ENCODE measurements around the gene PSMD10.

Gene PSMD10

DNA sequence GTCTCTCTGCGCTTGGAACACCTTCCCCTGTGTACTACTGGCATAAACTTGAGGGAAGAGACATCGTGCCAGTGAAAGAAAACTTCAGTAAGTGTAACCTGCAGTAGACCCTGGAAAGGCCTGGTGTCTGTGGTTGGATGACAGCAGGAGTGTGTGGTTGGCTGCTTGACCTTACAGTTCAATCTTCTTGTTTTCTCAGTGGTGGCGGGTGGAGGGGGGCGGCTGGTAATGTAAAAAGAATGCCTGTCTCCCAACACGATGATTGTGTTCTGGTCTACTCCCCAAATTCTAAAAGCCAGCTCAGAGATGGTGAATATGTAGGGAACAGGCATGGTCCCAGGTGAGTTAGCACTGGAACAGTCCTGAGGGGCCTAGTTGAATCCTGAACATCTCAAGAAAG lies 18.6 kb downstream of the PSMD10 start:
- DNase-seq (ENCODE audit: low read depth), result no peak

GRCh38 chrX:108071578-108071977 lies 19.8 kb downstream of the PSMD10 start:
- no peak for DNase-seq (ENCODE audit: low read depth)

GRCh38 chrX:108070891-108071290 lies 20.5 kb downstream of the PSMD10 start:
- no peak for DNase-seq (ENCODE audit: low read depth)

DNA sequence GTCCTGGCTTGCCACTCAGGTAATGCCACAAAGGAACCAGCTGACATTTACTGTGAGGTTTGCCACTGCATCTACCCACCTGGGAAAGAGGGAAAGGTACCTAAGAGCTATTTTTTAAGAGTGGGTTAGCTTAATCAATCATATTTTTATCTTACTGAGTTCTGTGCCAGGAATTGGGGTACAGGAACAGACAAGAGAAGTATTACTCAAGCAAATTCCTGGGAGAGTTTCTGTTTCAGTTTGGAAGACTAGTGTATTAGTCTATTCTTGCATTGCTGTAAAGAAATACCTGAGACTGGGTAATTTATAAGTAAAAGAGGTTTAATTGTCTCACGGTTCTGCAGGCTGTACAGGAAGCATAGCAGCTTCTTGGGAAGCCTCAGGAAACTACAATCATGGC lies 23.2 kb downstream of the PSMD10 start:
- no peak for DNase-seq (ENCODE audit: low read depth)

DNA sequence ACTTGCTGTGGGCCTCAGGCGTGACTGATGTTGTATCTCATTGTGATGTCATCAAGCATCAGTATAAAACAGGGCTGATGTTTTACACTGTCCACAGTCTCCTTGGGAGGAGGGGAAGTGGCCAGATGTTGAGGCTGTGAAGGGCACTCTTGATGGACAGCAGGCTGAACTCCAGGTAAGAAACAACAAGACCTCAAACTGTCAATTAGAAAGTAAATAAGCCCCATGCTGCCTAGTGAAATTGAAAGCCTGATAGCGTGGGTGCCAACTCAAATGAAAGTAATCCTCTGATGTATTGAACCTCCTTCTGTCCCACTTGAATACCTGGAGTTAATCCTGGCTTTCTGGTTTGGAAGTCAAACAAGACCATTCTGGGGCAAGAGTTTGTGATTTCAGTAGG lies 26.7 kb downstream of the PSMD10 start:
- DNase-seq (ENCODE audit: low read depth), result no peak

- no peak for DNase-seq (ENCODE audit: low read depth)
Measured at GRCh38 chrX:108064001-108064400, 27.3 kb downstream of the PSMD10 start.

DNA sequence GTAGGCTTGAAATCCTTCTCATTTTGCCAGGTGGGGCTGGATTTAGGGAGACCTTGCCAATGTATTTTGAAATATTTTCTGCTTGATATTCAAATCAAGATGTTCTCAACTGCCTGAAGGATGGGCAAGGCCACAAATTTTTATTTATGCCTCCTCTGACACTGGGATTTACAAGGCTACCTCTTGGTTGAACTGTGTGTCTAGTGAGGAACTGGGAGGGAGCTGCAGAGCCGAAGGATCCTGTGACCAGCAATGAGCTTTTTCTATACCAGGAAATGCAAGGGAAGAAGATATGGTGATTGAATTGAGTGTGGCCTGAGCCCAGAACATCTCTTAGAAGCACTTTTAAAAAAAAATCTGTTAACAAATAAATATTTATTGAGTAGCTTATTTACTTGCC lies 31.5 kb downstream of the PSMD10 start:
- DNase-seq (ENCODE audit: low read depth), result no peak

DNA sequence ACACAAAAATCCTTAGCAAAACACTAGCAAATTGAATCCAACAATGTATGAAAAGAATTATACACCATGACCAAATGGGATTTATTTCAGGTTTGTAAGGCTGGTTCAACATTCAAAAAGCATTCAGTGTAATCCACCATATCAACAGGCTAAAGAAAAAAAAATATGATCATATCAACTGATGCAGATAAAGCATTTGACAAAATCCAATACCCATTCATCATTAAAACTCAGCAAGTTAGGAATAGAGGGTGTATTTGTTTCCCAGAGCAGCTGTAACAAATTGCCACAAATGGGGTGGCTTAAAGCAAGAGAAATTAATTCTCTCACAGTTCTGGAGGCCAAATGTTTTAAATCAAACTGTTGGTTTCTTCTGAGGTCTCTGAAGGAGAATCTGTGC lies 35.8 kb downstream of the PSMD10 start:
- DNase-seq (ENCODE audit: low read depth), result no peak

DNA sequence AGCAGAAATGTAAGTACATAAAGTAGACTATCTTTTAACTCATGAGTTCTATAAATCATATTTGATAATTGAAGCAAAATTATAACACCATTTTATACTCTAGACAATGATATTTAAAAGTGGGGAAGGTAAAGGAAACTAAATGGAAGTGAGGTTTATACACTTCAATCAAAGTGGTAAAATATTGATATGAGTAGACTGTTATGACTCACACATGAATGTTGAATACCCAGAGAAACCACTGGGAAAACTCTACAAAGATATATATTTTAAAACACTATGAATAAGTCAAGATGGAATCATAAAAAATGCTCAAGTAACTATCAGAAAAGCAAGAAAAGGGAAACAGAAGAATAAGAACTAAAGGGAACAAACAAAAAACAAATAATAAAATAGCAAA lies 38.1 kb downstream of the PSMD10 start:
- DNase-seq (ENCODE audit: low read depth), result no peak

GRCh38 chrX:108049649-108050048 lies 41.7 kb downstream of the PSMD10 start:
- DNase-seq (ENCODE audit: low read depth), result no peak

DNA sequence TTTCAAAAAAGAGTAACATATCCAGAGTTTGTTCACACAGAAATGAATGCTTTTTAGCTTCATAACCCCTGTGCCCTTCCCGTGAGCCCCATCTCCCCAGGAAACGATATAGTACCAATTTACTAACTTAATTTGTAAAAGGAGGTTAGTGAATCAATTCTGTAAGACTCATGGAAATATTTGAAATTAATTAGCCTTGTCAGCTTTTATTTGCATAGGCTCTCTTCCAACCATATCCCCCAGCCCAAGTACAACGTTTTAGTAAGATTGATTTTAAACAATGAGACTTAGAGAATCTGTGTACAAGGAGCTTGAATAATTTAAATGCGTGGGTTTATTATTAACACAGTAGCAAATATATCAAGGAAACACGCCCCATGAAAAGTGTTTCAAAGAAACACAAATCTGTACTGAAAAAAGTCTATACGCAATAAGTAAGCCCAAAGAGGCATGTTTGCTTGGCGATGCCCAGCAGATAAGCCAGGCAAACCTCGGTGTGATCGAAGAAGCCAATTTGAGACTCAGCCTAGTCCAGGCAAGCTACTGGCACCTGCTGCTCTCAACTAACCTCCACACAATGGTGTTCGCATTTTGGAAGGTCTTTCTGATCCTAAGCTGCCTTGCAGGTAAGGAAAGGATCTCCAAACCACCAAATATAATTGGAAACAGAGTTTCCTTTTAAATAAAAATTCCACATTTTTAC lies 46.6 kb downstream of the PSMD10 start, which contains the start of gene VSIG1:
Gene VSIG1 (plus strand): TSS at position 512 of the 703 bp plus-strand sequence. CDS start 66 bp downstream, at position 578.
- no peak for DNase-seq (ENCODE audit: low read depth)

DNA sequence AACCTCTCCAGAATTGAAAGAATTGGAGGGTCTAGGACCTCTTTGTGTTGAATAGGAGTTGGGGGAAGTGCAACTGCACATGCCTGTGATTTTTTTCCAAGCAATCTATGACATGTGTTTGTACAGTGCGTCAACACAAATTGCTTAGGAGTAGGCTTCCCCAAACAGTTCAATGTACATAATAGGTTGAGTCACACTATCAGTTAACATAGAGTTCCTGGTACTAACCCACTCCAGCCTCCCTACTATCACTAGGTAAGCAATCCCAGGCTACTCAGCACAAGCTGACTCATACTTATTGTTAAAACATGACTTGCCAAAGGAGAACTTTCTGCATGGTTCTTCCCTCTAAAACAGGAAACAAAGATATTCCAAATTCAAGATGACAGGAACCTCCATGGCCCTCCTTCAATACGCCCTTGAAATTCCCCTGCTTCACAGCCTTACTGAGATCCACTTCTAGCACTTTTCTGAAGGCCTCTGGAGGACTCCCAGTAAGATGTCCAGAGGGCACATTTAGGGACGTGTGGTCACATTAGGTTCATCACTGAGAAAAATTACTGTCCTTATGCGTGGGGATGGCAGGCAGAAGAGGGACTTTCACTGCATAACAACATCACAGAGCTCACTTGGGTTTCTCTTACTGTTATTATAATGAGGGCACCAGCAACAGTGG lies 54.9 kb downstream of the PSMD10 start:
- no peak for DNase-seq (ENCODE audit: low read depth)

- DNase-seq (ENCODE audit: low read depth), result no peak
Measured at GRCh38 chrX:108034725-108035124, 56.6 kb downstream of the PSMD10 start.

All from T follicular helper cell (primary cell).